ENCODE measurements around the gene NRBF2.

The NRBF2 gene

DNA sequence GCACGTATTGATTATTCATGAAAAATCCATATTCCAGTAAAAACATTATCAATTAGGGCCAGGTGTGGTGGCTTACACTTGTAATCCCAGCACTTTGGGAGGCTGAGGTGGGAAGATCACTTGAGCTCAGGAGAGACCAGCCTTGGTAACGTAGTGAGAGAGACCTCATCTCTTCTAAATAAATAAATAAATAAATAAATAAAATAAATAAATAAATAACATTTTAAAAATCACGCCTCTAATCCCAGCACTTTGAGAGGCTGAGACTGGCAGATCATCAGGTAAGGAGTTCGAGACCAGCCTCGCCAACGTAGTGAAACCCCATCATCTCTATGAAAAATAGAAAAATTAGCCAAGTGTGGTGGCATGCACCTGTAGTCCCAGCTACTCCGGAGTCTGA is 32.1 kb downstream of the NRBF2 start:
- DNase-seq = no peak

DNA sequence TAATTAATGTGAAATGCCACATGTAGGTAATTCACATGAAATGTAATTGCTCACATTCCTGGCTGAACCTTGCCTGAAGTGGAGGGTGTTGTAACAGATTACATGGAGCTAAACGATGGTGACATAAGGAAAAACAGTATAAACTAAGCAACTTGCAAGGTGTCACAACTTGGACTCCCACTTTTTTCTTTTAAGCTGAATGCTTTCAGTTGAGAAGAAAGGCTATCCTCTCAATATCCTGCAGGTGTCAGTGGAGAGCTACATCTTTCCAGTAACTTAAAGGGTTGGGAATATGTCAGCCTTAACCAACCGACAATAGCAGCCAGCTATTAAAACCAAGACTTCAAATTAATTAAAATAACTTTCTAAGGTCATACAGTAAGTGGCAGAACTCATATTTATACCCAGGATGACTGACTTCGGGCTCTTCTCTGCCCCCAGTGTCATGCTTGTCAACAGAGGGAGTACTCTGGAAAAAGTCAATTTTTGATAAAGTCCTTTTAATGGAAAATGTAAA is 33.7 kb downstream of the NRBF2 start:
- peak; percentile 53 for DNase-seq

DNA sequence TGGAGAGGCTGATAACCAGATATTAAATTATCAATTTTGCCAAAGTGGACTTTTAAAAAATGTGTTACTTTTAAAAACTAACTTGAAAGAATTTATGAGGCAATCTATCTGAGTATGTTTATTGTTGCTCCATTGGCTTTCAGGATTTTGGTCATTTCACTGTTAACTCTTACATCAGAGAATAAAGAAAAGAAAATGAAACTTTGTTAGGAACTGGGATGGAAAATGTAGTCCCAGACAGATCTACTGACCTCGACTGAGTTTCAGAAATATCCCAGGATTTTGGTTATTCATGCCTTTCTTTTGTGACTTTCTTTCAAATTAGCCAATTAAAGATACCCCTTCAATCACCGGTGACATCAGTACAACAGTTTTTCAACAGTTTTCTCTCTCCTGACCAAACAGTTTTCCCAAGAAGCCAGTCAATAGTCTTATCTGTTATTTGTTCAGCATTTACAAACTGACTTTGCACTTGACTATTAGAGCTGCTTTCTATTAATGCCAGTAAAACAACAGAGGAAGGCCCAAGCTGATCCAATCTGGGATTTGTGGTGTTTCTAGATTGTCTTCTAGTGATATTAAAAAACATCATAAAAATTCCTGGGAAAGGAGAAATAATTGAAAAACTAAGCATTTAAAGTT is 35.8 kb downstream of the NRBF2 start:
- DNase-seq = no peak

DNA sequence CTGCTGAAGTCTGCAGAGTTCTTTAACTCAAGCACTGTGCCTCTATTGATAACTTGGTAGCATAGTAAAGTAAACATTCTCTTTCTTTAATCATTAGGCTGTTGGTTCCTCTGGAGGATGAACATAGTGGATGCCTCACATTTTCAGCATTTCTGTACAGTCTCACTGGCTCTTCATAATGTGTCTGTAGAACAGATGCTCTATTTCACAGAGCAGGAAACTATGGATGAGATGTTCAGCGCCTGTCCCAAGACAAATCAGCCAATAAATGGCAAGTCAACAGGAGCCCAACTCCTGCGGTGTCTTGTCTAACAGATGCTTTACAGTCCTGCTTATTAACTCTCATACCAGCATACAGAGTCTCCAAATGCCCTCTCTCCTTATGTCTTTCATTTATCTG is 36.5 kb downstream of the NRBF2 start:
- DNase-seq = no peak

DNA sequence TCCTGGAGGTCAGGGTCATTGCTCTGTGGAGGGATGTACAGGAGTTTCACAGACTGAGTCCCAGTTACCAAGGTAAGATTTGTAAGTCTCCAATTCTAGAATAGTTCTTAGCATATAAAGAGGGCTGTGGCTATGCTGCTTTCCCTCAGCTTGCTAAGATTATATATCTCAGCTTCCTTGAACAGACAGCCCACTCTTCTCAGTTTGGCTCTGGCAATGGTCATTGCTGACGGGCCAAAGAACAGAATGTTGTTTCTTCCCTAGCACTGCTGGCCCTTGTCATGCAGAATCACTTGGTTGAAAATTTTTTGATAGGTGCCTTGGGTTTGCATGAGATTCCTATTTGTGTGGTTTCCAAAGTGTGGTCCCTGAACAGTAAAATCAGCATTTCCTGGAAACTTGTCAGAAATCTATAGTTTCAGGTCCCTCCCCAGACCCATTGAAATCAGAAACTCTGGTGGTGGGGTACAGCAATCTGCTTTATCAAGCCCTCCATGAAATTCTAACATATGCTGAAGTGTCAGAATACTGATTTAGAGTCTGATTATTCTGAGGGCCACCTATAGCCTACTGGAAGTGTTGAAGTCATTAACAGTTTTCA is 38.2 kb downstream of the NRBF2 start:
- no peak for DNase-seq

DNA sequence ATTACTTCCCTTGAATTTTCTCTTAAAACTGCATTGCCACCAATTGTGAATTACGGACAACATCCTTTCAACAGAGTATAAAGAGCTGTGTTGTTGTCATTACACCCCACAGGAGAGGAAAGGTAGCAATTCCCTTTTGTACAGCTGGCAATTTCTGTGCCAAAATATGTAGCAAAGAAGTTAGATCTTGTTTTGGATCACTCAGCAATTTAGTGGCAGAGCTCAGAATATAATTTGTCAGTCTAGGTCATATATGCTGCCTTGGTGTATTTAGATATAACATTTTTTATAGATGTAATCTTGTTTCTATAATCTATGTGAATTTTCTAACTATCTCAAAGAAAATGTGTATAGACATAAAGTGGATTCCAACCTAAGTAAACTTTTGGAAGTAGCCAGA is 38.8 kb downstream of the NRBF2 start:
- DNase-seq = no peak

DNA sequence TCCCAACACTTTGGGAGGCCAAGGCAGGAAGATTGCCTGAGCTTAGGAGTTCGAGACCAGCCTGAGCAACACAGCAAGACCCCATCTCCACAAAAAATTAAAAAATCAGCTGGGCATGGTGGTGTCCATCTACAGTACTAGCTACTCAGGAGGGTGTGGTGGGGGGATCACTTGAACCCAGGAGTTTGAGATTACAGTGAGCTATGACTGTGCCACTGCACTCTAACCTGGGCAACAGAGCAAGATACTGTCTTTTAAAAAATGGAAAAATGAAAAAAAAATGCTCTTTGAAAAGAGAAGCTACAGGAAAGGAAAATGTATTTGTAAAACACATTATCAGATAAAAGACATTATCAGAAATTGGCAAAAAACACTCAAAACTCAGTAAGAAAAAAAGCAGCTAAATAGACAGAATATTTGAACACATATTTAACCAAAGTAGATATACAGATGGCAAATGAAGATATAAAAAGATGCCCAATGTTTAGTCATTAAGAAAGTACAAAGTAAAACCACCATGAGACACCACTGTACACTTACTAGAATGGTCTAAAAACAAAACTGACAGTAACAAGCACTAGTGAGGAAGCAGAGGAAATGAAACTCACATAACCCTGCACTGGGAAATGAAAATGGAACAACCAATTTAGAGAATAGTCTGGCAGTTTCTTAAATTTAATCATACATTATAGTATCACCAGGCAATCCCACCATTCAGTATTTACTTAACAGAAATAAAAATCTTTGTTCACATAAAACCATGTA is 40.5 kb downstream of the NRBF2 start:
- no peak for DNase-seq

DNA sequence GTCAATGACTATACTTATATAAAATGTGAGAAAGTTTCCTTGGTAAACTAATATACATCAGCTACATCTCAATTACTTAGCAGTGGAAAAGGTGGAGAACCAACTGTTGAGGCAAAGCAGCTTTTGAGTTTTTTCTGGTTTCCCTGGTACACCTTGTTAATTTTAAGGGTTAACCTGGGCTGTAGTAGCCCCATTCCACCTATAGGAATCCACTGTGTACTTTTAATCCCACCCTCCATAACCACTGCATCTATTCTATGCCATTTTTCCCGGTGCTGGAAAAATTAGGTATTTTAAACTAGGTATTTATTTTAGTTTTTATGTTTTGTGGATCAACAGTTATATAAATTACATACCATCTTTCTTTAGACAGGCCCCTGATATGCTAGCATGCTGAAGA is 42.4 kb downstream of the NRBF2 start:
- DNase-seq = no peak

DNA sequence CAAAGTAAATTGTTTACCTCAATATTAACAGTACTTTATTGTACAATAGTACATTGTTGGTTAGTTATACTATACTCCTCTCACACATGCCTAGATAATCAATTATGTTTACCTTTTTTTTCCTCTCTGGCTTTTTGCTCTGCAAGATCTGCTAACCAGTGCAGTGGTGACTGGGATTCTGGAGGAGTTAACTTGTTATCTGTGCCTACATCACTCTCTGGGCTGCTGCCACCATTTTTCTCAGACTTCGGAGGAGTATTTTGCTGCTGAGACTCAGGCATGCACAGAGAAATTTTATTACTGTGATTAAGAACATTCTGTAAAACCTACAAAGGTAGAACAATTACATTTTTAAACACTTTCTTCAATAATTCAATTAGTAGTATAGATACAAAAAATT is 59.7 kb downstream of the NRBF2 start:
- no peak for DNase-seq

DNA sequence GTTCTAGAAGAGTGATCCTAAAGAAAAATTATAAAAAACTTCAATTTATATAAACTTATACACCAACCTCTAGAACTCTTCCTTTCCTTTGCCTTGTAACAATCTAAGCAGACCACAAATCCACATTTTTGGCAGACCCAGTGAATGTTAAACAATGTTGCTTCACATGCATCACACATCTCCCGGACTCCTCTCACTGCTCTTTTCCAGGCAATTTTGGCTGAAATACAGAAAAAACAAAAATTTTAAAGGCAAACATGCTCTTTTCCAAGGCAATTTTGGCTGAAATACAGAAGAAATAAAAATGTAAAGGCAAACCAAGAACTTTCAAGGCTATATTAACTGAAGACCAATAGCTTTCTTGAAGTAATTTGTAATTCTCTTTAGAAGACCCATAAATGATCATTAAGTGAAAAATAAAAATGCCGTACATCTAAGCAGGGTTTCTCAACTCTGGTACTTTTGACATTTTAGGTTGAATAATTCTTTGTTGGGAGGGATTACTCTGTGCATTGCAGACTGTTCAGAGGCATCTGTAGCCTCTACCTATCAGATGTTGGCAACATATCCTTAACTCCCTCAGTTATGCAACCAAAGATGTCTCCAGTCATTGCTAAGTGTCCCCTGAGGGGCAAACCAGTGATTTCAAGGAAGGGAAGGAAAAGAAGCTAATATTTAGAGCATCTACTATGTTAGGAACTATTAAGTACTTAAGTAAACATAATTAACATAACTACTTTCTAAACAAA is 64.4 kb downstream of the NRBF2 start:
- DNase-seq = no peak

DNA sequence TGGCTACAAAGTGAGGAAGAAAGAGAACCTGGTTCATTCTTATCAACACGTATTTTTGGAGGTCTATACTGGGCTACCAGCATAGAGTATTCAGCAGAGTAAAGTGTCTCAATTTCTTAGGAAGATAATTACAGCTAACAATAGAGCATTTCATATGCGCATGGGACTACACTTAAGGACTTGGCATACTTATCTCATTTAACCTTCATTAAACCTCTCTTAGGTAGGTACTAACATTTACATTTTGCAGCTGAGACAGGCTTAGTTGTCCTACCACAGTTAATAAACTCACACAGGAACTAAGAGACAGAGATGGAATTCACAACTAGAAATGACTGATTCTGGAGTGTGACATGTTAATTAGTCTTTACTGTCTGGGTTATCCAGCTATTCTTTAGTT is 66.6 kb downstream of the NRBF2 start:
- DNase-seq = peak; percentile 1

DNA sequence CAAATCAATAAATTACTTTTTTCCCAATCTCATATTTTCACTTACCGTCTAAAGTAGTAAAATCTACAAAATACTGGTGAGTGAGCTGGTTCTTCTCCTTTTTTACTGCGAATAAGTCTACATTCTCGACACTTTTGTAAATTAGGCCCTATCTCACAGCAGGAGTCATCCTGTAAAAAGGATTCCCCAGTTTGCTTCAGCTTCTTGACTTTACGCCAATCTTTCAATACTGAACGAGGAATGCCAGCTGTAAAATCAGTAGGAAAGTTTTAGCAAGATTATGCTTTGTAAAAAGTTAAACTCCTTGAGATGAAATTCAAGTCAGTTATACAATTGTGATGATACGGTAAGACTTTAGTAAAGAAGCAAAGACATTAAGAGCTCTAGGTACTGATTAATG is 67.3 kb downstream of the NRBF2 start:
- no peak for DNase-seq

DNA sequence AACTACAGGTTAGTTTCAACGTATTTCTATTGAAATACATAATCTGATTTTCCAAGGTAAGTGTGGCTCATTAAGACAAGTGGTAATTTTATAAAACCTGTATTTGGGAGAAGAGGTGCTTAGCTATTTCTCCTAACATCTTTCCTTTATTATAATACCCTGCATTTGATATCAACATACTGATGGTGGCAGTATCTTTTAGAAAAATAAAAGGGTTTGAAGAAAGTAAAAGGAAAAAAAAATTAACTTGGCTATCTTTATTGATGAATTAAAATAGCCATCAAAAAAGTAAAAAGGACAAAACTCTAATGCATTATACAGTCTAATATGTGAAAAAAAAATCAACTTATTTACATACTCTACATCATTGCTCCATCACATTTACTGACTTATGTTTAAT is 68.0 kb downstream of the NRBF2 start:
- no peak for DNase-seq

All from NCI-H1436 (cell line).